ENCODE data around the gene CHEK1.
"Not testable (repeated sequence)": the region's sequence is repeated elsewhere in the genome, so short reads cannot be mapped to it uniquely, and the experiment has no call there.

Gene CHEK1

GRCh38 chr11:125701858-125702621, 77.1 kb downstream of the CHEK1 start:
- no peak for DNase-seq

- not testable (repeated sequence) for DNase-seq
Observed at GRCh38 chr11:125704686-125705085, 79.7 kb downstream of the CHEK1 start.

- DNase-seq = no peak
Observed at GRCh38 chr11:125720781-125721180, 95.8 kb downstream of the CHEK1 start.

GRCh38 chr11:125724125-125724524, 99.2 kb downstream of the CHEK1 start:
- no peak for DNase-seq

All from NCI-H774 (cell line).